Caco-2 (cell line): ENCODE data around the gene LHX3. TPM values are rescaled to one million over a fixed set of nuclear protein-coding genes. Genes with fewer than 3 reads are reported as not detected.

Experiments
- BruUV-seq: library from RNA; stranded (reverse); fragments of 400-500 nt; replicated peaks from 2 replicates; lab custom pipeline; 2021; lab: Mats Ljungman, UMichigan
- CTCF ChIA-PET: fragments of 300-600 bp; sonication (Branson Sonifier 250); formaldehyde crosslinking; loops from one replicate; lab custom pipeline; 2022; ENCODE audit warnings: antibody characterized with exemption; lab: Charles Lee
- POLR2A ChIA-PET: fragments of 300-600 bp; sonication (Branson Sonifier 250); formaldehyde crosslinking; loops from one replicate; lab custom pipeline; 2022; ENCODE audit warnings: antibody characterized with exemption; lab: Charles Lee
- DNase-seq, 2 experiments: peaks; one replicate each; pipeline versions ENCODE4 v3.0.0 to v3.0.0-alpha.2; 2020 to 2022
- H3K27me3 ChIP-seq: replicated peaks from 2 replicates; pipeline ENCODE4 v1.6.0; 2011; ENCODE audit warnings: low read length; ENCODE audit not compliant: control insufficient read depth, insufficient read depth
- H3K36me3 ChIP-seq: 2 replicates; pipeline ENCODE4 v1.5.1; 2011; ENCODE audit warnings: low read length; ENCODE audit not compliant: control insufficient read depth, insufficient read depth
- H3K4me1 ChIP-seq: fragments of 250-450 bp; sonication (Bioruptor Pico); 2 replicates; pipeline ENCODE4 v1.5.1; 2020; ENCODE audit warnings: mild to moderate bottlenecking
- H3K4me3 ChIP-seq: 2 replicates; pipeline ENCODE4 v1.5.1; 2011; ENCODE audit warnings: low read depth, mild to moderate bottlenecking, control low read depth, low read length
- H3K9me3 ChIP-seq: fragments of 250-450 bp; sonication (Bioruptor Pico); 2 replicates; pipeline ENCODE4 v1.5.1; 2020; ENCODE audit warnings: mild to moderate bottlenecking, moderate library complexity
- H3K27ac Mint-ChIP-seq: one replicate; pipeline ENCODE4 v1.8.0; 2022; ENCODE audit warnings: mixed read lengths; ENCODE audit not compliant: unreplicated experiment
- H3K27me3 Mint-ChIP-seq: one replicate; pipeline ENCODE4 v1.8.0; 2022; ENCODE audit warnings: mixed read lengths; ENCODE audit not compliant: insufficient read depth, unreplicated experiment
- H3K36me3 Mint-ChIP-seq: one replicate; pipeline ENCODE4 v1.8.0; 2022; ENCODE audit warnings: mild to moderate bottlenecking, mixed read lengths; ENCODE audit not compliant: insufficient read depth, unreplicated experiment
- H3K4me1 Mint-ChIP-seq: one replicate; pipeline ENCODE4 v1.8.0; 2022; ENCODE audit warnings: low read depth, mixed read lengths; ENCODE audit not compliant: unreplicated experiment
- H3K4me3 Mint-ChIP-seq: one replicate; pipeline ENCODE4 v1.8.0; 2022; ENCODE audit warnings: mild to moderate bottlenecking, moderate library complexity, mixed read lengths; ENCODE audit not compliant: unreplicated experiment
- H3K9me3 Mint-ChIP-seq: one replicate; pipeline ENCODE4 v1.8.0; 2022; ENCODE audit warnings: mixed read lengths; ENCODE audit not compliant: unreplicated experiment
- CTCF ChIP-seq, 2 experiments: fragments of 200-600 bp in 1 of 2; IDR thresholded peaks; 1 replicate in 1 of 2; 2 replicates in 1 of 2; pipeline versions ENCODE4 v1.5.1 to v1.8.0; 2011 to 2022; ENCODE audit warnings: antibody characterized with exemption in 1 of 2, control low read depth in 1 of 2, inconsistent platforms in 1 of 2, low read depth in 1 of 2, low read length in 1 of 2, mild to moderate bottlenecking in 1 of 2, moderate library complexity in 1 of 2; ENCODE audit not compliant: insufficient read depth in 1 of 2, severe bottlenecking in 1 of 2, unreplicated experiment in 1 of 2
- intact Hi-C: fragments of 100-400 bp; cut with micrococcal nuclease; formaldehyde crosslinking; loops from one replicate; pipeline ENCODE4 v1.10.0; 2022; ENCODE audit not compliant: unreplicated experiment
- total RNA-seq: library from RNA; stranded (reverse); gene quantifications from 2 replicates; pipeline ENCODE4 v1.2.3, GENCODE V29; 2022

Gene LHX3
- total RNA-seq, 1 experiment from 2014 or later = 1.2 TPM

GRCh38 chr9:136186386-136186785 is 18.5 kb downstream of the LHX3 start:
- ChIA-PET CTCF (interaction anchor here (0.7 kb wide), 1 partner anchor 16 kb away, joined by 3 read pairs; no protein-coding TSS in a partner anchor), POLR2A (no interaction called here)
- Histone ChIP-seq H3K36me3 (no peaks in the 10 kb centered on the region), H3K27me3 (no peaks in the 10 kb centered on the region), H3K4me3 (no peak overlapping the region), H3K9me3 (no peaks in the 10 kb centered on the region), H3K4me1 (no peaks in the 10 kb centered on the region; the same call in 1 of the 2 replicates)
- Mint-ChIP-seq H3K4me3 (no peak overlapping the region), H3K9me3 (no peaks in the 10 kb centered on the region), H3K27me3 (no peaks in the 10 kb centered on the region), H3K27ac (no peak overlapping the region), H3K4me1 (peaks cover 7% of the 10 kb centered on the region), H3K36me3 (no peaks in the 10 kb centered on the region)
- no peak for DNase-seq
- BruUV-seq = no TSS peak
- TF ChIP-seq CTCF (IDR thresholded peaks at IDR 0.05; ENCODE audit: insufficient read depth in 1 of 2, low read depth in 1 of 2, low read length in 1 of 2, severe bottlenecking in 1 of 2, unreplicated experiment in 1 of 2) = no peak
- intact Hi-C loops = no loop called here

- no peaks in the 10 kb centered on the region for H3K9me3 Mint-ChIP-seq
- no peak overlapping the region for H3K4me3 Mint-ChIP-seq
- no peaks in the 10 kb centered on the region for H3K27me3 Mint-ChIP-seq
- POLR2A ChIA-PET = interaction anchor here (0.6 kb wide), 1 partner anchor 13 kb away, joined by 4 read pairs; no protein-coding TSS in a partner anchor
- H3K4me1 ChIP-seq = no peaks in the 10 kb centered on the region; the same call in 1 of the 2 replicates
- no TSS peak for BruUV-seq
- peaks cover 7% of the 10 kb centered on the region for H3K4me1 Mint-ChIP-seq
- TF ChIP-seq CTCF (IDR thresholded peaks at IDR 0.05; ENCODE audit: insufficient read depth in 1 of 2, low read depth in 1 of 2, low read length in 1 of 2, severe bottlenecking in 1 of 2, unreplicated experiment in 1 of 2) = no peak
- intact Hi-C loops = no loop called here
- no peaks in the 10 kb centered on the region for H3K27me3 ChIP-seq
- H3K9me3 ChIP-seq = no peaks in the 10 kb centered on the region
- DNase-seq = no peak
- no peaks in the 10 kb centered on the region for H3K36me3 ChIP-seq
- no peaks in the 10 kb centered on the region for H3K36me3 Mint-ChIP-seq
- CTCF ChIA-PET = interaction anchor here (0.7 kb wide), 1 partner anchor 15 kb away, joined by 3 read pairs; no protein-coding TSS in a partner anchor
- no peak overlapping the region for H3K4me3 ChIP-seq
- no peak overlapping the region for H3K27ac Mint-ChIP-seq
These were observed 19.1 kb downstream of the LHX3 start for GRCh38 chr9:136185596-136186366.

DNA sequence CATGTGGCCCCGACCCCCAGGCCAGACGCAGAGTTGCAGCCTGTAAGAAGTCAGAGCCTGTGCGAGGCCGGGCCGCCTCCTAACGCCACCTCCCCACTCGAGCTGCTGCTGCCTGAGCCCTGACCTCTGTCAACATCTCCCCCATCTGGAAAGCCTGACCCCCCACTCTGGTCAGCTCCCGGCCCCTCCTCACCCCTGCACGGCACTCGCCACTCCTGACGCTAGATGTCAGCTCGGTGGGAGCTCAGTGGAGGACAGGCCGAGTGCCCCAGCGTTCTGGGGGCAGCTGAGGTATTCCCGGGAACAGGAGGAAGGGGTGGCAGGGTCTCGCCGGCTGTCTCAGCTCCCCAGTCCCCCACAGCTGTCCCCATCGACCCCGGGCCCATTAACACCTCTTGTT is 19.9 kb downstream of the LHX3 start:
- ChIA-PET POLR2A (interaction anchor here (0.6 kb wide), 1 partner anchor 13 kb away, joined by 4 read pairs; no protein-coding TSS in a partner anchor), CTCF (no interaction called here)
- intact Hi-C loops = no loop called here
- peaks cover 7% of the 10 kb centered on the region for H3K4me1 Mint-ChIP-seq
- no peaks in the 10 kb centered on the region for H3K9me3 Mint-ChIP-seq
- H3K27ac Mint-ChIP-seq = peak overlapping the region; percentile 35
- TF ChIP-seq CTCF (IDR thresholded peaks at IDR 0.05; ENCODE audit: insufficient read depth in 1 of 2, low read depth in 1 of 2, low read length in 1 of 2, severe bottlenecking in 1 of 2, unreplicated experiment in 1 of 2) = no peak
- H3K4me3 ChIP-seq = no peak overlapping the region
- H3K36me3 ChIP-seq = no peaks in the 10 kb centered on the region
- H3K9me3 ChIP-seq = no peaks in the 10 kb centered on the region
- no peak overlapping the region for H3K4me3 Mint-ChIP-seq
- no peaks in the 10 kb centered on the region; the same call in 1 of the 2 replicates for H3K4me1 ChIP-seq
- H3K36me3 Mint-ChIP-seq = no peaks in the 10 kb centered on the region
- no TSS peak for BruUV-seq
- H3K27me3 Mint-ChIP-seq = no peaks in the 10 kb centered on the region
- DNase-seq = no peak
- no peaks in the 10 kb centered on the region for H3K27me3 ChIP-seq
